DOHH2 (cell line): Measurements from ENCODE around the gene CIAPIN1.

Source experiments
- H3F3A ChIP-seq: fragments of 200-600 bp; sonication (generic), shearing (Covaris generic); 2 replicates; pipeline ENCODE4 v1.6.0; 2016; ENCODE audit warnings: antibody characterized with exemption, mild to moderate bottlenecking; ENCODE audit not compliant: control insufficient read depth, insufficient read depth
- H3K27ac ChIP-seq: fragments of 200-600 bp; sonication (generic); 2 replicates; pipeline ENCODE4 v1.5.1; 2014; ENCODE audit warnings: low read depth, mild to moderate bottlenecking, low read length, moderate library complexity
- H3K27me3 ChIP-seq: fragments of 200-600 bp; sonication (generic); 2 replicates; pipeline ENCODE4 v1.6.1; 2014; ENCODE audit warnings: mild to moderate bottlenecking, low read length, mixed read lengths; ENCODE audit not compliant: control insufficient read depth
- H3K36me3 ChIP-seq: fragments of 200-600 bp; sonication (generic); 2 replicates; pipeline ENCODE4 v1.6.1; 2014; ENCODE audit warnings: mild to moderate bottlenecking, low read length, moderate library complexity, mixed read lengths; ENCODE audit not compliant: control insufficient read depth
- H3K4me1 ChIP-seq: fragments of 200-600 bp; sonication (generic); 2 replicates; pipeline ENCODE4 v1.6.1; 2014; ENCODE audit warnings: mild to moderate bottlenecking, low read length, mixed read lengths; ENCODE audit not compliant: control insufficient read depth
- H3K4me2 ChIP-seq: fragments of 200-600 bp; sonication (generic); 2 replicates; pipeline ENCODE4 v1.6.0; 2014; ENCODE audit warnings: mild to moderate bottlenecking, low read length, moderate library complexity
- H3K4me3 ChIP-seq: fragments of 200-600 bp; sonication (generic); 2 replicates; pipeline ENCODE4 v1.5.1; 2014; ENCODE audit warnings: mild to moderate bottlenecking, low read length, mixed read lengths
- H3K79me2 ChIP-seq: fragments of 200-600 bp; sonication (generic); 2 replicates; pipeline ENCODE4 v1.6.1; 2014; ENCODE audit warnings: mild to moderate bottlenecking, low read length, mixed read lengths; ENCODE audit not compliant: control insufficient read depth
- H3K9me2 ChIP-seq: fragments of 200-600 bp; sonication (generic); replicated peaks from 2 replicates; pipeline ENCODE4 v1.6.1; 2014; ENCODE audit warnings: mild to moderate bottlenecking, low read length, mixed read lengths; ENCODE audit not compliant: control insufficient read depth
- H3K9me3 ChIP-seq: fragments of 200-600 bp; sonication (generic); 2 replicates; pipeline ENCODE4 v1.6.1; 2014; ENCODE audit warnings: antibody characterized with exemption, low read length, mixed read lengths; ENCODE audit not compliant: control insufficient read depth, insufficient read depth
- H4K20me1 ChIP-seq: fragments of 200-600 bp; sonication (generic); 2 replicates; pipeline ENCODE4 v1.6.0; 2014; ENCODE audit warnings: low read depth, mild to moderate bottlenecking, antibody characterized with exemption, low read length, moderate library complexity; ENCODE audit not compliant: control insufficient read depth, insufficient read depth
- EZH2phosphoT487 ChIP-seq: fragments of 200-600 bp; sonication (generic); IDR thresholded peaks from 2 replicates; pipeline ENCODE4 v1.6.1; 2017; ENCODE audit warnings: borderline replicate concordance, mild to moderate bottlenecking, antibody characterized with exemption, low read length, moderate library complexity, mixed read lengths
- TF ChIP-seq, protein P1 (sequence below): fragments of 200-600 bp; sonication (generic); IDR thresholded peaks from one replicate; pipeline ENCODE4 v1.5.1; 2014; ENCODE audit warnings: antibody characterized with exemption, mild to moderate bottlenecking, low read depth, low read length; ENCODE audit not compliant: poor library complexity, severe bottlenecking

Gene CIAPIN1

DNA sequence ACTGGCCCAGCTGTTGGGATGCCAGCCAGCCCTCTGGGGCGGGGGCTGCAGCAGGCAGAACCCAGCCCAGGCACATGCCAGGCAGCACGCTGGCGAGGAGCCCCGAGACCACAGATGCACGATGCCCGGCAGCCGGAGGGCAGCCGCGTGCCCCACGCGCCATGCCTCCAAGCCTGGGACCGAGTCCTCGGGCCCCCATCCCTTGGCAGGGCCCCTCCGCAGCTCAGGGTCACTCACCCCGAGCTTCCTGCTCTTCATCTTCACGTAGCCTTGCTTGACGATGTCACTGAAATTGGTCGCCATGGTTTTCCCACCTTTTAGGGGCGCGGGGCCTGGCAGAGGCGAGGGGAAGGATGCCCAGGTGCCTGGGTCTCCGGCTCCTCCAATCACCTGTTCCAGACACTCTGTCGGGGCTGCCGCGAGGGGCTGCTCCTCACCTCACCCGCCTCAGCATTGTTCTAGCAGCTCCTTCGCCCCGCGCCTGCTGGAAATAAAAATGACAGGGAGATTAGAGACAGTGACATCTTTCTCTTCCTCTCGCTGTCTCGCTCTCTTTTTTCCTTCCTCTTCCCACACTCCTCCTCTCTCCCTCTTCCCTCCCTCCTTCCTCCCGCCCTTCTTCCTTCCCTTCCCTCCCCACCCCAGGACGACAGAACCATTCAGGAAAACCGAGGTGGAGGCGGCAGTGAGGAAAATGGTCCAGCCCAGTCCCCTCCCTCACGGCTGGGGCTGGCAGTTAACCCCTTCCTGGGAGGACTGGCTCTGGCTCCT is 32.2 kb upstream of the CIAPIN1 start:
- no peak for TF ChIP-seq EZH2phosphoT487
- TF ChIP-seq, protein P1, sequence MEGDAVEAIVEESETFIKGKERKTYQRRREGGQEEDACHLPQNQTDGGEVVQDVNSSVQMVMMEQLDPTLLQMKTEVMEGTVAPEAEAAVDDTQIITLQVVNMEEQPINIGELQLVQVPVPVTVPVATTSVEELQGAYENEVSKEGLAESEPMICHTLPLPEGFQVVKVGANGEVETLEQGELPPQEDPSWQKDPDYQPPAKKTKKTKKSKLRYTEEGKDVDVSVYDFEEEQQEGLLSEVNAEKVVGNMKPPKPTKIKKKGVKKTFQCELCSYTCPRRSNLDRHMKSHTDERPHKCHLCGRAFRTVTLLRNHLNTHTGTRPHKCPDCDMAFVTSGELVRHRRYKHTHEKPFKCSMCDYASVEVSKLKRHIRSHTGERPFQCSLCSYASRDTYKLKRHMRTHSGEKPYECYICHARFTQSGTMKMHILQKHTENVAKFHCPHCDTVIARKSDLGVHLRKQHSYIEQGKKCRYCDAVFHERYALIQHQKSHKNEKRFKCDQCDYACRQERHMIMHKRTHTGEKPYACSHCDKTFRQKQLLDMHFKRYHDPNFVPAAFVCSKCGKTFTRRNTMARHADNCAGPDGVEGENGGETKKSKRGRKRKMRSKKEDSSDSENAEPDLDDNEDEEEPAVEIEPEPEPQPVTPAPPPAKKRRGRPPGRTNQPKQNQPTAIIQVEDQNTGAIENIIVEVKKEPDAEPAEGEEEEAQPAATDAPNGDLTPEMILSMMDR, result no peak
- H3F3A ChIP-seq, result no peaks in the 10 kb centered on the region
- no peaks in the 10 kb centered on the region for H4K20me1 ChIP-seq
- no peaks in the 10 kb centered on the region for H3K36me3 ChIP-seq
- H3K4me1 ChIP-seq, result peaks cover 34% of the 10 kb centered on the region
- no peak overlapping the region for H3K27ac ChIP-seq
- no peaks in the 10 kb centered on the region for H3K9me2 ChIP-seq
- peaks cover 6% of the 10 kb centered on the region for H3K27me3 ChIP-seq
- peak overlapping the region; percentile 19 for H3K4me2 ChIP-seq
- no peaks in the 10 kb centered on the region for H3K9me3 ChIP-seq
- H3K79me2 ChIP-seq, result no peaks in the 10 kb centered on the region
- no peak overlapping the region for H3K4me3 ChIP-seq

GRCh38 chr16:57478396-57479204 is 31.4 kb upstream of the CIAPIN1 start:
- H3K9me3 ChIP-seq, result no peaks in the 10 kb centered on the region
- H3K27me3 ChIP-seq, result no peaks in the 10 kb centered on the region
- no peak overlapping the region for H3K27ac ChIP-seq
- H3K36me3 ChIP-seq, result no peaks in the 10 kb centered on the region
- H3K4me3 ChIP-seq, result no peak overlapping the region; the same call in 1 of the 2 replicates
- no peaks in the 10 kb centered on the region for H3K79me2 ChIP-seq
- TF ChIP-seq EZH2phosphoT487, result no peak
- TF ChIP-seq, protein P1, result no peak
- H3K9me2 ChIP-seq, result no peaks in the 10 kb centered on the region
- H3K4me2 ChIP-seq, result peak overlapping the region; percentile 19
- H3K4me1 ChIP-seq, result peaks cover 34% of the 10 kb centered on the region
- no peaks in the 10 kb centered on the region for H4K20me1 ChIP-seq
- H3F3A ChIP-seq, result no peaks in the 10 kb centered on the region

DNA sequence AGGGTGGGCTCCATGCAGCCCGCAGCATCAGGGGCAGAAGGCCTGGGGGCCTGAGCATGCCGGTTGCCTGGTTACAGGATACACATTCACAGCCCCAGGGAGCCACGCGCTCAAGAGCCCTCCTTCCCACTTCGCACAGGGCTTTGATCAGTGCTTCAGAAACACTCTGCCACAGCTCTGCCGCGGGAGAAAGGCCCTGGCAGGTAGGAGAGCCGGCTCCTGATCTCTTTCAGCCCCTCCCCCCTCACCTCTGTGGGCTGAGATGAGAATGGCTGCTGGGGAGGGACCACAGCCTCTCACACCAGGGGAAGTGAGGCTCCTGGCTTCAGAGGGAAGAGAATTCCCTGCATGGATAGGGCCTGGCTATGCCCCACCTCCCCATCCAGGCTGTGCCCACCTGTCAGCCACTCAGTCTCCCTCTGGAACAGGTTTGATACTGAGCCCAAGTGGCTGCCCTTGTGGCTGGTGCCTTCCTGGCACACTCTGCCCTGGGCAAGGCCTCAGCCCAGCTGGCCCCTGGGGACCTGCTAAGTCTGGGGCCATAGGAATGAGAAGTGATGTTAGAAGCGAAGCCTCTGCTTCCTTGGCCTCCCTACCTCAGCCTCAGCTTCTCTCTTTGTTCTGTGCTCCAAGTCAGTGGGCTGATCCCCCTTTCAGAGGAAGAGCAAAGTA is 30.5 kb upstream of the CIAPIN1 start:
- Histone ChIP-seq H3K79me2 (no peaks in the 10 kb centered on the region), H3K36me3 (no peaks in the 10 kb centered on the region), H3K27ac (no peak overlapping the region), H4K20me1 (no peaks in the 10 kb centered on the region), H3F3A (no peaks in the 10 kb centered on the region), H3K4me1 (peaks cover 34% of the 10 kb centered on the region), H3K27me3 (no peaks in the 10 kb centered on the region), H3K9me3 (no peaks in the 10 kb centered on the region), H3K4me3 (no peak overlapping the region), H3K4me2 (no peak overlapping the region), H3K9me2 (no peaks in the 10 kb centered on the region)
- TF ChIP-seq, protein P1, result no peak
- no peak for TF ChIP-seq EZH2phosphoT487
